GOT3 (cell line): ENCODE data around the gene MAPK8IP1.
A peak's percentile ranks its signal among the peaks of the same experiment; 100 is the strongest.
"Not testable (repeated sequence)": the region's sequence is repeated elsewhere in the genome, so short reads cannot be mapped to it uniquely, and the experiment has no call there.

Experiments used
- DNase-seq: peaks from one replicate; lab custom pipeline; 2025; ENCODE audit warnings: mixed read lengths; lab: John Stamatoyannopoulos, UW

The MAPK8IP1 gene

DNA sequence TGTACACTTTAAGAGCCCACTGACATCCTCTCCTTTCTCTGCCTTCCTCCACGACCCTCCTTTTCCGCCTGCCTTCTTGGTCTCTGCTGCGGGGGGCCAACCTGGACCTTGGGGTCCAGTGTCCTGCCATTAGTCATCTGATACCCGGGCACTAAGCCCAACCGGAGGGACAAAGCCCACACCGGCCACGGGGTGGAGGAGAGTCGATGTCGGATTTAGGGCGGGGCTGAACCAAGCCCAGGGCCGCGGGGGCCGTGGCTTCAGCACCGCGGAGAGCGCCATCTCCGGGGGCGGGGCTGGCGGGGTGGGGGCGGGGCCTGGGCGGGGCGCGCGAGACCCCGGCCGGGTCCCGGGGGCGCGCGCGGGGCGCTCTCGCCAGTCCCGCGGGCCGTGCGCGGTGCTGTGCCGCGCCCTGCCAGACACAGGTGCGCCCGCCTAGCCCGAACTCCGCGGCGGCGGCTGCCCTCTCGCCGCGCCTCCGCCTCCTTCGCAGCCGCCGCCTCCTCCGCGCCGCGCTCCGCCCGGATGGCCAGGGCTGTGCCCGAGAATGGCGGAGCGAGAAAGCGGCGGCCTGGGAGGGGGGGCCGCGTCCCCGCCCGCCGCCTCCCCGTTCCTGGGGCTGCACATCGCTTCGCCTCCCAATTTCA, at the start of gene MAPK8IP1:
MAPK8IP1 (plus strand) TSS at position 378 of the 647 bp plus-strand sequence; CDS start at position 548, 170 bp downstream.
- no peak for DNase-seq

DNA sequence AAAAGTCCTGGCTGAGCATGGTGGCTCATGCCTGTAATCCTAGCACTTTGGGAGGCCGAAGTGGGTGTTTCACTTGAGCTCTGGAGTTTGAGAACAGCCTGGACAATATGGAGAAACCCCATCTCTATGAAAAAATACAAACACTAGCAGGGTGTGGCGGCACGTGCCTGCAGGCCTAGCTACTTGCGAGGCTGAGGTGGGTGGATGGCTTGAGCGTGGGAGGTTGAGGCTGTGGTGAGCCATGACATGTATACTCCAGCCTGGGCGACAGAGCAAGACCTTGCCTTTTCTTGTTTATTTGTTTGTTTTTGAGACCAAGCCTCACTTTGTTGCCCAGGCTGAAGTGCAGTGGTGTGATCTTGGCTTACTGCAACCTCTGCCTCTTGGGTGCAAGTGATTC, 46.2 kb upstream of the MAPK8IP1 start:
- DNase-seq: no peak

DNA sequence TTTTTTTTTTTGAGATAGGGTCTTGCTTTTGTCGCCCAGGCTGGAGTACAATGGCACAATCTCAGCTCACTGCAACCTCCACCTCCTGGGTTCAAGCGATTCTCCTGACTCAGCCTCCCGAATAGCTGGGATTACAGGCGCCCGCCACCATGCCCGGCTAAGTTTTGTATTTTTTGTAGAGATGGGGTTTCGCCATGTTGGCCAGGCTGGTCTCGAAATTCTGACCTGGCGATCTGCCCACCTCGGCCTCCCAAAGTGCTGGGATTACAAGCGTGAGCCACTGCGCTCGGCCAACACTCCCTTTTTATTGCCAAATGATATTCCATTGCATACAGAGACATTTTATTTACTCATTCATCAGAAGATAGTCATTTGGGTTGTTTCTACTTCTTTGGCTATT, 45.2 kb upstream of the MAPK8IP1 start:
- DNase-seq: not testable (repeated sequence)

DNA sequence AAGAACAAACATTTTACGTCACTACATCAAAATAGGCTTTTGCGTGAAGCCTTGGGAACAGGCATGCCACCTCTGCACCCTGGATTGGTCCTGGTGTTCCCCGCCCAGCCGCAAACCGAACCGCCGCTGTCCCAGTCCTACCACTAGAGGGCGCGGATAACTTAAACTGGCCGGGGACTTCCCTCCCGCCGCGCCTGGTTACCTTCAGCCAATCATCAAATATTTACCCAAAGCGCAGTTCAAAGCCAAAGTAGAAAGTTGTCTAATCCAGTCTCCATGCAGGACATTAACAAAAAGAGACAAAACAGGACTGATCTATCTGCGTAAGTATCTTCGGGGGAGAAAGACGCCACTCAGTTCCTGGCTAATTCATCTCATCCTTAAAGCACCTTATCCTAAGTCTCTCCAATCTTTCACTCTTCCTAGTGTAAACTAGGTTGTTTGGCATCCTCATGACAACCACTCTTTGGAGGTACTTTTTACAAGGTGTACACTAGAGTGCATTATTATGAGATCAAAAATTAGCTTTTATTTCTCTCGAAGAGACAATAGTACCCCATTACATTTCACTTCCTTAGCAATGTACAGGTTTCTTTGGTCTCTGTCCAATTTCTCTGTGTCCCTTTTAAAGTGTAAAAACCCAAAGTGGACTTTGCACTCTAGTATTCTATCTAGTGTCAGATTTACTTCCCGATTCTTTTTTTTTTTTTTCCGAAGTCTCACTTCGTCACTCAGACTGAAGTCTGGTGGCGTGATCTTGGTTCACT, 42.1 kb upstream of the MAPK8IP1 start:
- DNase-seq: peak; percentile 64

DNA sequence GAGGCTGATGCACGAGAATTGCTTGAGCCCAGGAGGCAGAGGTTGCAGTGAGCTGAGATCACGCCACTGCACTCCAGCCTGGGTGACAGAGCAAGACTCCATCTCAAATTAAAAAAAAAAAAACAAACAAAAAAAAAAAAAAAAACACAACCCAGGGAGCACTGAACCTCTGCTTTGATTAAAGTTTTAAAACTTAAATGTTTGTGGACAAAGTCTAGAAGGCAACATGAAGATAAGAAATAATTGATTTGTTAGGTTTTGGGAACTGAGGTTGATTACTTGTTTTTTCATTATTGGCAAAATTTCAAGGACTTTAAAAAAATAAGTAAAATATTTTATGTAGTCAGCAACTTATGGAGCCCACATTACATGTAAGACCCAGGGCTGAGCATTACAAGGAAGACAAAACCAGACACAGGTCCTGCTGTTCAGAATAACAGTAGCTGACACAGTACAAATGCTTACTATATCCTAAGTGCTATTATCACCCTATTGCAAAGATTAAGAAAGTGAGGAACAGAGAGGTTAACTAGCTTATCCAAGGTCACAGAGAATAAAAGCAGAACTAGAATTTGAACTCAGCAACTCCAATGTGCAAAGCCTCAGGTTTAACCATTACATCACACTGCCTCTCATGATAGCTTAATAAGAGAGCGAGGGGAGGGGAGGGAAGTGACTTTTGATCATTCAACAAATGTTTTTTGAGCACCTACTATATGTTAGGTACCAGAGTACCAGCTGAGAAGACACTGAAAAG, 40.5 kb upstream of the MAPK8IP1 start:
- DNase-seq: no peak

DNA sequence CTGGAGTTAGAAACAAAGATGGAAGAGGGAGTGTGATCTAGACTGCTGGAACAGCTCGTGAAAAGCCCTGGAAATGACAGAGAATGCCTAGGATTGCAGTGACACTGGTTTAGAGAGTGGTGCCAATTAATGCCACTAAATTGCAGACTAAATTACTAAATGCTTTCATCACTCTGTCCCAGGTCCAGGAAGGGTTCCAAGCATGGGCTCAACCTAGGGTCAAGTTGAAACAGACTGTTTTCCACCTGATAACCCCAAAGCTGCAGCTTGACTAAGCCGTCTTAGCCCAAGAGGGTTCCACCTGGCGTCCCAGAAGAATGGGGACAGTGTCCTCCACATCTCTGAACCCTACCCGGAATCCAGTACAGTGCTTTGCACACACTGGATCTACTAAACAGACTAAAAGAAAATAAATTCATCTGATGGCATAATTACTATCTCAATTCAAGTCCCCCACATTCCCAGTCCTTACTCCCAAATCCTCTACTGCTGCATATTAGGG, 39.2 kb upstream of the MAPK8IP1 start:
- DNase-seq: no peak

DNA sequence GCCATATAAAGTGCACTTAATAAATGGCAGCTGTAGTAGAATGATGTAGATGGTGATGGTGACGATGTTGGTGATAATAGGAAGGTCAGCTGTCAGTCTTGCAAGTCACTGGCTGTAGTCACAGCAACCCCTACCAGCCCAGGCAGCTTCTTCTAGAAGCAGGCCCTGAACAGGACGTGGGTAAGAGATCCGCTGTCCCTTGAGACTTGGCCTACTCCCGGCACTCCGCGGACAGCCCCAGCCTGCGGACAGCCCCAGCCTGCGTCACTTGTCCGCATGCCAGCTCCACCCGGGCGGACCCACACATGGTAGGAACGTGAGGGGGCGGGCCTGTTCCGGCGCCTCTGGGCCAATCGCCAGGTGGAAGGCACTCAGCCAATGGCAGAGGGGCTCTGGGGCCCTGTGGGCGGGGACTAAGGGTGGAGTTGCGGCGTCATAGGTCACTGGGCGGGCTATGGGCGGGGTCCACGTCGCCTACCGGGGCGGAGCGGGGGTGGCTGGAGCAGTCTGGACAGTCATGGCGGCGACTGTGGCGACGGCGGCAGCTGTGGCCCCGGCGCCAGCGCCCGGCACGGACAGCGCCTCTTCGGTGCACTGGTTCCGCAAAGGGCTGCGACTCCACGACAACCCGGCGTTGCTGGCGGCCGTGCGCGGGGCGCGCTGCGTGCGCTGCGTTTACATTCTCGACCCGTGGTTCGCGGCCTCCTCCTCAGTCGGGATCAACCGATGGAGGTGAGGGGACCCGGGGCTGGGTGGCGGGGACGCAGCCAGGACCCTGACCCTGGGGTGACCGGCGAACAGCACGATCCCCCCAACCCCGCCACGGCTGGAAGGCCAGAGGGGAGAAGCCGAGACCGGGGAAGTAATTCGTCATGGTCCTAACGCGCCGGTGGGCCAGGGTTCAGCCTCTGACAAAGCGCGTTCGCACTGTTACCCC, 38.2 kb upstream of the MAPK8IP1 start, which contains the start of gene CRY2:
CRY2 (plus strand) TSS at position 502 of the 937 bp plus-strand sequence; CDS start at position 518, 16 bp downstream.
- peak; percentile 98 for DNase-seq

DNA sequence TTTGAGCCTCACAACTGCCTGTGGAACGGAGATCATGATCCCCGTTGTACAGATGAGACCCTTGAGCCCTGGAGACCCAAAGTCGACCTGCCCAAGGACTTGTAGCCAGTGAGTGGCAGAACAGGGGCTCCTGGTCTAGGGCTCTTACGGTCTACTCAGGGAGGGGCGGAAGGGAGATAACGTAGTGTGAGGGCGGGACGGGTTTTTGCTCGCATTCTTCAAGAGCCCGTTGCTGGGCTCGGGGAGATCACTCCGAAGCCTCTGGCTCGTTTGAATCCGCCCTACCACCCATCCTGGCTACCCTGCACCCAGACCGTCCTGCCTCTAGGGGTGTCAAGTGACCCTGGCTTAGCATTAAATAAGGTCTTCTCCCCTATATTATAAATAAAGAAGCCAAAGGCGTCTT, 37.5 kb upstream of the MAPK8IP1 start:
- no peak for DNase-seq

DNA sequence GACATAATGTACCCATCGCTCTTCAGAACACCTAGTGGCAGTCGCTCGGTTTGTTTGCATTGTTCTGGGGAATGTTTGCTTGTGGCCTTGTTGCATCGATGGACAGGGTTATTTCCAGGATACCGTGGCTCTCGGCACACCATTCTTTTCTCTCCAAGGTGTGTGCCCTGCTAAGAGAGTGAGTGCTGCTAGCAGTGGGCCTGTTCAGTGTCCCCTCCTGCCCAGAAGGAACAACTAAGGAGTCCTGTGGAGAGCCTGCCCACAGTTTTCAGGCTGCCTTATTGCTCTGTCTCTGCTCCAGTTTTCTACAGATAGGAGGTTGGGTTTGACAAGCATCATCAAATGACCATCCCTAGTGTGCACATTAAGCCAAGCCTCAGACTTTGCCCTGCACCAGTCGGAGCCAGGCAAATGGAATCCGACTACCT, 36.8 kb upstream of the MAPK8IP1 start:
- no peak for DNase-seq

DNA sequence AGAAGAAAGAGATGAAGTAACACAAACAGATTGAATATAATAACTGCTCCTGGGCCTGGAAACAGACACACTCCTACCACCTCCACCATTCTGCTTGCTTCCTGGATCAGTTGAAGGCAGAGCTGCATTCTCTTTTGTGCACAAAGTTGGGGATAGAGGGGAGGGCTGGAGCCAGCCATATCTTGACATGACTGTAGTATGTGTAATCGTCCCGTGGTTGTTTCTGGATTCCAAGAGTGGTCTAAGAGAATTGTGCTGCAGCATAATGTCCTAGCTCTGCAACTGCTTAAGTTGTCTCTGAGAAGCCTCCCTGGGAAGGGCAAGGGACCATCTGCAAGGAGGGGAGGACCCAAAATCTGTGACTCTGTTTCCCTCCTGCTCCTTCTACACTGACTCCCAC, 35.0 kb upstream of the MAPK8IP1 start:
- no peak for DNase-seq

DNA sequence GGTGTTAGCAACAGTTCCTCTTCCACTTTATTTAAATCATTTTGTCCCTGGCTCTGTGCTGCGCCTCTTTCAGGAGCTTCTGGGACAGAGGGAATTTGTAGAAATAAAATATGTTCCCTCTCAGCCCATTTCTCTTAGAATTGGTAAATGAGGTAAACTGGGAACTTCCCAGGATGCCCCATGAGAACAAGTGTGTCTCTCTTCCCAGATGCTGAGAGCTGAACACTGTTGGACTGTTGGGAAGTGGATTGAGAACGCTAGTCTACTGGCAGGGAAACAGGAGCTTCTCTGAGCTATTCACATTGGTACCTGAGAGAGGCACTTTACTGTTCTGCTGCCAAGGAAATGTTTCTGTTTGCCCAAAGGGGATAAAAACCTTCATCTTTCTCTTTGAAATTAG, 34.2 kb upstream of the MAPK8IP1 start:
- DNase-seq: no peak

DNA sequence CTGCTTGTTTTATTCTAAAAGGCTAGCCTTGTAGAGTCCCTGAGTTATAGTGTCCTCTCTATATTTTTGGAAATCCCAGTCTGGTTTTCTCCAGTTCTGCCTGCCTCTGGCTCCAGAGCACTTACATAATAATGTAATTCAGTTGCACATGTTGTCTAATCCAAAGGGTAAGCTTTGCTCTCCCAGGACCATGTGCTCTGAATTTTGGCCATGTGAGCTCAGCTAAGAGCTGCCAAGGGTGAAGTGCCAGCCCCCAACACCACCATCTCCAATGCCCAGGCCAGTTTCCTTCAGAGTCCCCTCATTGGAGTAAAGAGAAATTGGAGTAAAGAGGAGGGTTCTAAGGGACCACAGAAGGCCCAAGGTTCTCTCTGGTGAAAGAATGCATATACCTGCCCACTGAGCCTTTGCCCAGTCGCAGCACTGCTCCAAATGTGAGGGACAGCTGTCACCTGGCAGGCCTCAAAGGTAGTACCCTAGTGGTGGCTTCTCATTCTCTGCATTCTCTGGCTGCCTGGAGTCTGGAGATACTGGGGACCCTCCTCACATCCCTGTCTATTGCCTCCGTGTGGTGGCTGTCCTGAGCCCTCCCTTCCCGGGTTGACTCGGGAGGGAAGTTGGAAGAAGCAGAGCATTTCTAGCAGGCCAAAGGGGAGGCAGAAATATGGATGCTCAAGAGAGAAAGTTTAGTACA, 33.3 kb upstream of the MAPK8IP1 start:
- no peak for DNase-seq

DNA sequence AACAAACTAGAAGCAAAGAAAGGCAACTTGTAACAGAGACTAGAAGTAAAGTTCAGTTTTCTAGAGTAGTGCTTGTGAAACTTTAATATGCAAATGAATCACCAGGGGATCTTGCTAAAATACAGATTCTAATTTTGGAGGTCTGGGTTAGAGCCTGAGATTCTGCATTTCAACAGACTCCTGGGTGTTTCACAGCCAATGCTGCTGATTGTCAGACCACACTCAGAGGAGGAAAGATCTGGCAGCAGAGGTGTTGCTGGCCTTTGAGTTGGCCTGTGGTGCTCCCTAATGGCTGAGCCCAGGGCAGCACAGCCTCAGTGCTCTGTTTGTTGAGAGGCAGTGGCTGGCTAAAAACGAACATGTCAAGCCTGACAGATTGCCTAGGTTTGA, 32.7 kb upstream of the MAPK8IP1 start:
- no peak for DNase-seq

DNA sequence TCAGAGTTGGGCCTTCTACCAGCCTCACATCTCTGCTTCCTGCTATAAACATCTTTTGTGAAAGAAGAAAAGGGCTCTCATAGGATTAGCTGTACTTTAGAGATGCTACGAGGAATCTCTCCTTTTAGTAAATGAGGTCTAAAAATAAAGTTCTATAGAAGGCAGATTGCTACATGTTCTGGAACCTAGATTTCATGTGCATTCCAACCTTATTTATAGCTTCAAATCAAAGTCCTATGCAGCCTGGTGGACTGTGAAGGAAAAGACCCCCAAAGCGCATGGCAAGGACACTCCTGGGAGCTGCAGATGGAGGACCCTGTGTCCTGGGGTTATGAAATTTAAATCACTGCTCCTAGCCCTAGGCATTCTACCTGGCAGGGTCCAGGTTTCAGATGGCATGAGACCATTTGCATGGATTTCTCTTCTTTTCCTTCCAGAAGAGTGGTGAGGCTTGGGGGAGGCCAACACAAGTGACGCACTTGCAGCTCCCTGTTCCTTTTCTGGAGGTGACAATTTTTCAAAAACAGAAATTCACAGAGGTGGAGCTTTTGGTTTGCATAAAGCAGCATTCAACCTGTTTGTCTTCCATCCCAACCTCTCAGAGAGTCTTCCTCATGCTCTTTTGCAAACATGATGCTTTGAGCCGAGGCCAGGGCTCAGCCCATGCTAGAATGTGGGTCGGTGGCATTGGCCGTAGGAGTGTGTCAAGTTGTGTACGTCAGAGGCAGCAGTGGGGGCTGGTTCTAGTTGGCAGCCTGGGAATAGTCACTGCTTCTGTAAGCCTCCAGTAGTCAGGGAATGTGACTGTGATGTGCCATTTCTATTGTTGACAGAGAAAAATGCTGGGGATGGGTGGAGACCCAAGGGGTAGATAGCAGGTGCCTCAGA, 31.9 kb upstream of the MAPK8IP1 start:
- DNase-seq: no peak

DNA sequence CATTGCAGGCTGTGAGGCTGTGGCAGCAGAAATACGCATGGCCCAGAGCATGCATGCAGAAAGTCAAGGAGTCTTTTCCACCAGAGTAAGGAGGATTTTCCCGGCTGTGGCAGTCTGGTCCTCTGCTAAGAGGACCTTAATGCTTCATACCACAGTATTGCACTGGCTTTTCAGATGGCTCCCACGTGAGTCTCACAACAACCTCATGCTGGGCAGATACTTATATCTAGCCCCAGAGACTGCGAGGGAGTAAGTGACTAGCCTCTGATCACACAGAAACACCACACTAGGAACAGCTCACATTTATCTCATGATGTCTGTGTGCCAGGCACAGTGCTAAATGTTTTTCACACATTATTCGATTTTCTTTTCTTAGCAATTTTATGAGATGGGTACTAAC, 30.1 kb upstream of the MAPK8IP1 start:
- DNase-seq: no peak

DNA sequence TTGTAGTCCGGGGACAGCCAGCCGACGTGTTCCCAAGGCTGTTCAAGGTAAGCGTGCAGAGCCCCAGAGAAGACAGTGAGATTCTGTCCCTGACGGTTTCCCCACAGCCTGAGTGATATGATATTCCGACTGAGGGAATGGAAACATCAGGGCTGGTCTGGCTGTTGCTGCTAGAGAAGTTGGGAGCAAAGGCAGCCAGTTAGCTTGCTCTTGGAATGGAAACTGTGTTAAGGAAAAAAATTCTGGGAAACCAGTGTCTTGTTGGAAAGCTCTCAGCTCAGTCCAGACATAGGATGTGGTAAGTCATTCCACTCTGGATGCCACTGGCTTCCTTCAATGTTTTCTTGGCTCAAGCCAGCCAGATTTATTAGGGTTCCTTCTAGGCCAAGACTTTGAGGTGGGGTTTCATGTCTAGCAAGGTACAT, 29.4 kb upstream of the MAPK8IP1 start:
- no peak for DNase-seq

DNA sequence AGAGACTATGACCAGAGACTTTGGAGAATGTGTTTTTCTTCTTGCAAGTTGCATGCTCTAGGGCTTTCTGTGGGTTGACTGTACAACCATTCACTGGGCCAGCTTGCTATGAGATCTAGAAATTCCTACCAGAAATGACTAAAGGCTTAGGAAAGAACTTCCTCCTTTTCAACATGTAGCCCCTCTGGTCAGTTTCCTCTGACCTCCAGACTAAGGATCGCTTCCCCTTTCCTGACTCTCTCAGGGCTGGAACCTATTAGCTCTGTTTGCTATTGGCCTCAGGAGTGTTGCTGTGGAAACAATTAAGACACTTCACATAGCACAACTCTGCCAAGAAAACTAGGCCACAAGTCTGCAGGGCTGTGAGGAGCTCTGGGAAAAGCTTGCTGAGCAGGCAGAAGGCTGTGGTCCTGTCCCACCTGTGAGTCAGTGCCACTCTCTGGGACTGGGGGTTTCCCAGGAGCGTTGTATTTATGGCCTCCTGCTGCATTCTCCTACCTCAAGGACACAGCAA, 27.4 kb upstream of the MAPK8IP1 start:
- DNase-seq: peak; percentile 19

DNA sequence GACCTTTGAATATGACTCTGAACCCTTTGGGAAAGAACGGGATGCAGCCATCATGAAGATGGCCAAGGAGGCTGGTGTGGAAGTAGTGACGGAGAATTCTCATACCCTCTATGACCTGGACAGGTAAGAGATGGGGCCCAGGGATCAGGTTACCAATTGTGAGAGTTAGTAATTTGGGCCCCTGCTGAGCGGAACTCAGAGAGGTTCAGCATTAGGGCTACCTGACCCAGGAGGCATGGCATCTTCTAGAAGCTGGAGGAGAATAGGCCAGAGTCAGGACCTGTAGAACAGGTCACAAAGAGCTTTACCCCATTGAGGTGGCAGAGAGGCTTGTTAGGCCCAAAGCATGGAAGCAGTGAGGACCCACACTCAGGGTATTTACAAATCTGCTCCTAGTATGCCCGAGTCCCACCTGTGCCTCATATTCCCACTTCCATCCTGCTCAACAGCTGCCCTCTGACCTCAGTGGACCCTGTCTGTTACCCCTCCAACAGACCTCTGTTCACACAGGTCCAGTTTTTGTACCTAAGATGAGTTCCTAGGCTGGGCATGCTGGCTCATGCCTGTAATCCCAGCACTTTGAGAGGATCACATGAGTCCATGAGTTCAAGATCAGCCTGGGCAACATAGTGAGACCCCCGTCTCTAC, 26.6 kb upstream of the MAPK8IP1 start:
- no peak for DNase-seq

DNA sequence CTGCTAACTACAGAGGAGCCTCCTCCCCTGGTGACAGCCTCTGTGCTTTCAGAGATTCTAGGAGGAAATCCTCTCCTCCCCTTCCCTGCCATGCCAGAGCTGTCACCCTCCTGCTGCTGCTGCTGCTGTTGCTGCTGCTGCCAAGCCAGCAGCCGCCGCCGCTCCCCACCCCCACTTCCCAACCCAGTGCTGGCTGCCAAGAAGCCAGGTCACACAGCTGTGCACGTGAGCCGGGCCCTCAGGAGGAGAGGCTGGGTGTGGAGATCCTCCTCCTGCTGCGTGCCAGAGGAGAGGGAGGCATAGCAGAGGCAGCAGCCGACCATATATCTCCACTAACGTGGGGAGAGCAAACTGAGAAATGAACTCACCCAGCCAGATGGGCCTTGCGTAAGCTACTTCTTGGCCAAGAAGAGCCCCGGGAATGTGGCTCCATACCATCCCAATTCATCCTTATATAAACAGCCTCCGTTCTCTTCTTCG, 25.8 kb upstream of the MAPK8IP1 start:
- peak; percentile 67 for DNase-seq
